DMS79 treated with DMSO at 0.1 percent for 48 hours (cell line): Measurements from ENCODE around the gene NRXN2.
"Not testable (repeated sequence)": the region's sequence is repeated elsewhere in the genome, so short reads cannot be mapped to it uniquely, and the experiment has no call there.

Source experiments
- DNase-seq: peaks from one replicate; lab custom pipeline; 2025; lab: John Stamatoyannopoulos, UW

The NRXN2 gene

DNA sequence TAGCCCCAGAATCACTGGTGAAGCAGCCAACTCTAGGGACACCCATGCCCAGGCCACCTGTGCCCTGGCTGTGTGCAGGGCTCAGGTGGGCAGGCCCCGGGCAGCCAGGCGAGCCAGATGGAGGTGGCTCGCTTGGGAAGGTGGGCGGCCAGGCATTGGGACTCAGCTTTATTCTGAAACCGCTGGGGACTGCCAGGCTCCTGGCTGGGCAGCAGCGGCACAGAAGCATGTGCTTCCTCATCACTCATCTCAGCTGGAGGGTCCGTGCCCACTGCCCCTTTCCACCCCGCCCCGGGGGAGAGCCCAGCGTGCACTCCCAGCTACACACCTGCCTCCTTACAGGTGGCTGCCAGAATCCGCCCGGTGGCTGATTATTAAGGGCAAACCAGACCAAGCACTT is 159.0 kb downstream of the NRXN2 start:
- no peak for DNase-seq

DNA sequence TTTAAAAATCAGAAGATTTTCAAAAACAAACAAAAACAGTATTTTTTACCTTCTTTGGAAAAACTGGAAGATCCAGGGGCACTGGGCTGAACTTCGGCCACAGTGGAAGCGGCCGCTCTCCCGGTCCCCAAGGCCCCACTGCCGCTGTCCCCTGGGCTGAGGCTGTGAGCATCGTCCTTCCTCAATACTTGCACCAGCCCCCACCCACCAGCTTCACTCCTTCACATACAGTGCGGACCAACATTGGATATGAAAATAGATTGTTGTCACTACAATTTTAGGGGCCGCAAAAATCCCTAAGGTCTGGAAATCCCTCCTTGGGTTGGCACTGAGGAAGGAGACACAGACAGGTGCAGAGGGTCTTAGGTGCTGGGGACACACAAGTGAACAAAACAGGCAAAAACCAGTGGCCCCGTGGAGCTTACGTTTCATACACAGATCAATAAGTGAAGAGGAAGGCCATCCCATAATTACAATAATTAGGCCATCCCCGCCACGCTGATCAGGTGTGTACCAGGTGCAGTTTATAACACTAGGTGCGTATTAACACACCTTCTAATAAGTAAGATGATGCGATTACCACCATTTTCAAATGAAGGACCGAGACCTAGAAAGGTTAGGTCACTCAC is 160.2 kb downstream of the NRXN2 start:
- no peak for DNase-seq

DNA sequence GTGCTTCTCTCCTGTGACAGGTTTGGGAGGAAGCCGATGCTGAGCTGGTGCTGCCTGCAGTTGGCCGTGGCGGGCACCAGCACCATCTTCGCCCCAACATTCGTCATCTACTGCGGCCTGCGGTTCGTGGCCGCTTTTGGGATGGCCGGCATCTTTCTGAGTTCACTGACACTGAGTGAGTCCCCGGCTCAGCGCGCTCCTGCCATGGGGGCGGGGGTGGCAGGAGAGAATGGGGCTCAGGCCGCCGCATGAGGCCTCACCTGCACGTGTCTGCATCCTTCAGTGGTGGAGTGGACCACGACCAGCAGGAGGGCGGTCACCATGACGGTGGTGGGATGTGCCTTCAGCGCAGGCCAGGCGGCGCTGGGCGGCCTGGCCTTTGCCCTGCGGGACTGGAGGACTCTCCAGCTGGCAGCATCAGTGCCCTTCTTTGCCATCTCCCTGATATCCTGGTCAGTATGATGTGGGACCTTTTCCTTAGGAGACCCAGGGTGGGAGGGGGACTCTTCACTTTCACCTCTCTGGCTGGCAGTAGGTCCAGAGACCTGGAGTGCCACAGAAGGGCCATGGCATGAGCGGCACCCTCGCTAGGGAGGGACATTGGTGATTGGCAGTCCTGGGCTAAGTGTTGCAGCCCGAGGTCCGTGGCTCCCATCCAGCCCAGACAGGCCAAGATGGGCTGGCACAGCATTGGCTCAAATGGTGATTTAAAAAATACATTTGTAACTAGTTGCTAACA is 160.8 kb downstream of the NRXN2 start:
- no peak for DNase-seq

DNA sequence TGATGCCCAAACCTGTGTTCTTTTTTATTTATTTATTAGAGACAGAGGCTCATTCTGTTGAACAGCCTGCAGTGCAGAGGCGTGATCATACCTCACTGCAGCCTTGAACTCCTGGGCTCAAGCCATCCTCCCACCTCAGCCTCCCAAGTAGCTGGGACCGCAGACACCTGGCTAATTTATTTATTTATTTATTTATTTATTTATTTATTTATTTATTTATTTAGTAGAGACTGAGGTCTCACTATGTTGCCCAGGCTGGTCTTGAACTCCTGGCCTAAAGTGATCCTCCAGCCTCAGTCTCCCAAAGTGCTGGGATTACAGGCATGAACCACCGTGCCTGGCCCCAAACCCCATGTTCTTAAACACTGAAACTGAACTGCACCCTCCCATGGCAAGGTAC is 161.6 kb downstream of the NRXN2 start:
- DNase-seq, result not testable (repeated sequence)

DNA sequence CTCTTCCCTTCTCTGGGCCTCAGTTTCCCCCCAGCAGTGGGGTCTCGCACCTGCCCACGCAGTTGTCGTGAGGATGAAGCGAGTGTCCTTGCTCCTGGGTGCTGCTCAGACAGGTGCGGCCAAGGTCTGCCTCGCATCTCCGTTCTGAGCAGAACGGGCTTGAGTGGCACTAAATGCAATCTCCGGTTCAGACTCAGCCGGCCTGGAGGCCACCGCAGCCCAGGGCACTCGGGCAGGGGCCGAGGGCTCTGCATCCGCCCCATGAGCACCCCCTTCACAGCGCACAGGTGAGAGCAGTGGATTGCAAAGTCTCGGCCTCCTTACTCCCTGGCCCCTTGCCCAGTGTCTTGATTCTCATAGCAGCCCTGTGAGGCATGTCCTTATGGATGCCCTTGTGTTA is 162.1 kb downstream of the NRXN2 start:
- no peak for DNase-seq

DNA sequence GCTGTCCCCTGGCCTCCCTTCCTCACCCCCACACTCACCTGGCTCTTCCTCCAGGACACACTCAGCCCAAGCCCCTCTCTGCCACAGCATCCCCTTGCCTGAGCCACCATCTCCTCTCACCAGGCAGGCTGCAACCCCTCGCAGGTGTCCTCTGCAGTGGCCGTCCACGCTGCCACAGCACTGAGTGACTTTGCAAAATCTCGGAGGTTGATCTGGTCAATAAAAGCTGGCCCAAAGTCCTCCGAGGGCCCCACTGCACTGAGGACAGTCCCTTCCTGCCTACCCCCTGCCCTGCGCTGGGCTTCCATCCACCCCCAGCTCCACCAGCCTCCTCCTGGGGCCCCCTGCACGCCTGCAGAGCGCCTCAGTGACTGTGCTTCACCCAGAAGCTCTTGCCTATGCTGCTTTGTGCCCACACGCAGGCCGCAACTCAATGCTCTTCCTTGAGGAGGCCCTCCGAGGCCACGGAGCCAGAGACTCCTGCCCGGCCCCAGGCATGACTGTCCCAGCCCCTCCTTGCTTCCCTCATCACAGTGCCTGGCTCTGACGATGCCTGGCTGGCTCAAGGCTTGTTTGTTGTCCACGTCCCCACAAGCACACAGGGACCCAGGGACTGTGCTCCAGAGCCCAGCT is 162.7 kb downstream of the NRXN2 start:
- no peak for DNase-seq

DNA sequence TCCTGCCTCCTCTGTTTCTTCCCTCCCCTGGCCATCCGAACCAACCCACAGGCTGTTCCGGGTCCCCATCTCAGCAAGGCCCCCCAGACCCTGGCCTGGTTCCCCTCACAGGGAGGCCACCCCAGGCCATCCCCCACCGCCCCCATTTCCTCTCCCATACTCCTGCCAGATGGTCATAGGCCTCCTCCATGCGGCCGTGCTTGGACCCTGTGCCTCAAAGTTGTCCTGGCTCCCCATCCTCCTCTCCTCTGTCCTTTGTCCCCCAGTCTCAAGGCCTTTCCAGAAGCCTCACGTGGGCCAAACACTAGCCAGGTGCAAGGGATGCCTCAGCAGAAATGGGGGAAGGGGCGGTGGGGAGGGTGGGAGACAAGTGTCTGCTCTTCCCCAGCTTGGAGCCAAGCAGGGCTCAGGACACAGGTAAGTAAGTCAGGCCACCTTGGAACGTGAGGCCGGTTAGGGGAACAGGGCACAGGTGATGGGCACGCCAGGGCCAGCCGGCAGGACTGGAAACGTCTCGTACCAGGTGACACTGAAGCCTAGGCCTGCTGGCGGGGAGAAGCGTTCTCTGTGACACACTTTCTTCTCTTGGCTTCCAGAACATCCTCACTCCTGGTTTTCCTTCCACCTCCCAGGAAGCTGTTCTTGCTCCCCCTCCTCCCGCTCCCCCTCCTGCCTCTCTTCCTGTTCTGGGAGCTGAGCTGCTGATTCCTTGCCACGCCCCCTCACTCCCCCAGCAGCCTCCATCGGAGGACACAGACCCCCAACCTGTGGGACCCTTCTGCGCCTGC is 163.5 kb downstream of the NRXN2 start:
- no peak for DNase-seq

DNA sequence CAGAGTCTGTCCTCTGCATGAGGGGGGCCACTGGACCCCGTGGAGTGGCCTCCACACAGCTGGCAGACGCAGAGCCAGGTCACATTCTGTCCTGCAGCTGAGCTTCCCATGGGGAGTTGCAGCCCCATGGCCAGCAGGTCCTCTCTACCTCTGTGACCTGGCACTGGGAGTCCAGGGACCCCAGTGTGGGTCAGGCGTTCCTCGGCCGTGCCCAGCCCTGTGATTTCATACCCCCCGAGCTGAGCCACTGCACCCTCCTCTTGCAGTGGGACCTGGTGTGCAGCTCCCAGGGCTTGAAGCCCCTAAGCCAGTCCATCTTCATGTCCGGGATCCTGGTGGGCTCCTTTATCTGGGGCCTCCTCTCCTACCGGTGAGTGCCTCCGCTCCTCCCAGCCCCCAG is 164.1 kb downstream of the NRXN2 start:
- no peak for DNase-seq

DNA sequence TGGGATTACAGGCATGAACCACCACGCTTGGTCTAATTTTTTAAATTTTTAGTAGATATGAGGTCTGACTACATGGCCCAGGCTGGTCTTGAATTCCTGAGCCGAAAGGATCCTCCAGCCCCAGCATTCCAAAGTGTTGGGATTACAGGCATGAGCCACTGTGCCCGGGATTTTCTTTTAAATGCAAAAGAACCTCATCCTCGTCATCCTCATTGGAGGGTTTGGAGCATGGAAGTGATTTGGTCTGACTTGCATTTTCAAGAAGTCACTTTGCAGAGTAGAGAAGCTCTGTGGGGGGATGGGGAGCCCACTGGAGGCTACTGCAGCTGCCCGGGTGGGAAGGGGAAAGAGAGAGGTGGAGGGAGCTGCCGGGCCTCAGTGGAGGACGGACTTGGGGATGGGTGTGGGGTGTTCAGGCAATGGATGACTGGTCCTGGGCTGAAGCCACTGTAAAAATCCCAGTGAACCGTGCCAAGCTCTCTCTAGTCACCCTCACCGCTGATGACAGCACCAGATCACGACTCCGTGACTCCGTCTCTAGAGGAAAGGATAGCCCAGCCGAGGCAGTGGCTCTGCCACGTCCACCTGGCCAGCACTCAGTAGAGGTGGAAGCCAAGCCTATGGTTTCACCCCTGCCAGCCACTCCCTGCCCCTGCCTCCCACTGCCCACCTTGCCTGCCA is 164.8 kb downstream of the NRXN2 start:
- no peak for DNase-seq

DNA sequence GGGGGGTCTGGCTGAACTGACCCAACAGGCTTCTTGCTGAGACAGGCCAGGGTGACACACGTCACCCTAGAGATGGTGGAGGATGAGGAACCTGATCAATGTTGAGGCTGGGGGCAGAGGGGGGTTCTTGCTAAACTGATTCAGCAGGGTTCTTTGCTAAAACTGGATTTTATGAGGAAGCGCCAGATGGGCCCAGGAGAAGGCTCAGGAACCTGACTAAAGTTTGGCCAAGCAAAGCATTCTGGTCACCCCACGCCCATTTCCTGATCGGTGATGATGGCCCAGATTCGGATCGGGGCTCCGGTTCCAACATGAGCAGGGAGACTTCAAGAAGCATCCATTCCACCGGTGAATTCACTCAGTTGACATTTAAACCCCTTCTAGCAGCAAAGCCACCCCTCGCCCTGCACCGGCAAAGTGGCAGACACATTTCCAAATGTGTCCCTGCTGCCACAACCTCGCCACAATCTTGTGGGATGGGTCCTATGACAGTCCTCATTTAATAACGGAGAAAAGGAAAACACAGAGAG is 166.2 kb downstream of the NRXN2 start:
- no peak for DNase-seq
